GM12874 (cell line): ENCODE results near the gene C19orf73.
A peak's percentile ranks its signal among the peaks of the same experiment; 100 is the strongest.

Experiments
- TF ChIP-seq, protein P1 (sequence below): IDR thresholded peaks from 2 replicates; pipeline ENCODE4 v1.5.1; 2011; ENCODE audit warnings: low read depth, mild to moderate bottlenecking, control low read depth, low read length, moderate library complexity; ENCODE audit not compliant: insufficient read depth

Gene C19orf73

DNA sequence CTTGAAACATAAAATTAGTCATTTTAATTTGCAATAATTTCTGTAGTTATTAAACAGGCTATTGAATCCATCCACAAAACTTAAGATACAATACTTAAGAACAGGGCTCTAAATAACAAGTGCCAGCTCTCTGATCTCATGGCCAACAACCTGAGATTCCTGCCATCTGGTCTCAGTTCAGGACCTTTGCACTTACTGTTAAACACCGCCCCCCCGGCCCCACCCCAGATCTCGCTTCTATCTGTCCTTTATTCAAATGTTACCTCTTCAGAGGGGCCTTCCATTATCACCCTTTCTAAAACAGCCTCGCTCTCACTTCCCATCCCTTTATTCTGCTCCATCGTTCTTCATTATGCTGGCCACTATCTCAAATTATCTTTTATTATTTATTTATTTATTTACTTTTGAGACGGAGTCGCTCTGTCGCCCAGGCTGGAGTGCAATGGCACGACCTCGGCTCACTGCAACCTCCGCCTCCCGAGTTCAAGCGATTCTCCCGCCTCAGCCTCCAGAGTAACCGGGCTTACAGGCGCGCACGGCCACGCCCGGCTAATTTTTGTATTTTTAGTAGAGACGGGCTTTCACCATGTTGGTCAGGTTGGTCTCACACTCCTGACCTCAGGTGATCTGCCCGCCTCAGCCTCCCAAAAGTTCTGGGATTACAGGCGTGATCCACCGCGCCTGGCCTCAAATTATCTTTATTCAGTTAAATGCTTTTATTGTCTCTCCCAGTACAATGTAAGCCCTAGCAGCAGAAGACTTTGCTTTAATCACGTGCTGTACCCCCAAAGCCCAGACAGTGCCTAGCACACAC, 34.5 kb downstream of the C19orf73 start:
- TF ChIP-seq, protein P1, sequence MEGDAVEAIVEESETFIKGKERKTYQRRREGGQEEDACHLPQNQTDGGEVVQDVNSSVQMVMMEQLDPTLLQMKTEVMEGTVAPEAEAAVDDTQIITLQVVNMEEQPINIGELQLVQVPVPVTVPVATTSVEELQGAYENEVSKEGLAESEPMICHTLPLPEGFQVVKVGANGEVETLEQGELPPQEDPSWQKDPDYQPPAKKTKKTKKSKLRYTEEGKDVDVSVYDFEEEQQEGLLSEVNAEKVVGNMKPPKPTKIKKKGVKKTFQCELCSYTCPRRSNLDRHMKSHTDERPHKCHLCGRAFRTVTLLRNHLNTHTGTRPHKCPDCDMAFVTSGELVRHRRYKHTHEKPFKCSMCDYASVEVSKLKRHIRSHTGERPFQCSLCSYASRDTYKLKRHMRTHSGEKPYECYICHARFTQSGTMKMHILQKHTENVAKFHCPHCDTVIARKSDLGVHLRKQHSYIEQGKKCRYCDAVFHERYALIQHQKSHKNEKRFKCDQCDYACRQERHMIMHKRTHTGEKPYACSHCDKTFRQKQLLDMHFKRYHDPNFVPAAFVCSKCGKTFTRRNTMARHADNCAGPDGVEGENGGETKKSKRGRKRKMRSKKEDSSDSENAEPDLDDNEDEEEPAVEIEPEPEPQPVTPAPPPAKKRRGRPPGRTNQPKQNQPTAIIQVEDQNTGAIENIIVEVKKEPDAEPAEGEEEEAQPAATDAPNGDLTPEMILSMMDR = no peak

DNA sequence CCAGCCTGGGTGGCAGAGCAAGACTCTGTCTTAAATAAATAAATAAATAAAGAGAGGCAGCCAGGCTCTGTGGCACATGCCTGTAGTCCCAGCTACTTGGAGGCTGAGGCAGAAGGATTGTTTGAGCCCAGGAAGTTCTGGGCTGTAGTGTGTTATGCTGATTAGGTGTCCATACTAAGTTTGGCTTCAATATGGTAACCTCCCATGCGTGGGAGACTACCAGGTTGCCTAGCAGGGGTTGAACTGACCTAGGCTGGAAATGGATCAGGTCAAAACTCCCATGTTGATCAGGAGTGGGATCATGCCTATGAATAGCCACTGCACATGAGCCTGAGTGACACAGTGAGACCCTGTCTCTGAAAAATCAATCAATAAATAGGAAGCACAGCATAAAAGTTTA, 37.7 kb downstream of the C19orf73 start:
- TF ChIP-seq, protein P1 = no peak

DNA sequence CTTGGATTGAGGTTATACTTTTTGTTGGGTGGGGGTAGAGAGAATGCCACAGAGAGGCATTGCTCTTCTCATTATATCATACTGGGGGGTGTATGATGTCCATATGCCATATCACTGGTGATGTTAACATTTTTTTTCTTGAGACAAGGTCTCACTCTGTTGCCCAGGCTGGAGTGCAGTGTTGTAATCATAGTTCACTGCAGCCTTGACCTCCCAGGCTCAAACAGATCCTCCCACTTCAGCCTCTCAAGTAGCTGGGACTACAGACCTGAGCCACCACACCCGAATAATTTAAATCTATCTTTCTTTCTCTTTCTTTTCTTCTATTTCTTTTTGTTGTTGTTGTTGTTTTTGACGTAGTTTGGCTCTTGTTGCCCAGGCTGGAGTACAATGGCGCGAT, 38.6 kb downstream of the C19orf73 start:
- TF ChIP-seq, protein P1 = no peak

DNA sequence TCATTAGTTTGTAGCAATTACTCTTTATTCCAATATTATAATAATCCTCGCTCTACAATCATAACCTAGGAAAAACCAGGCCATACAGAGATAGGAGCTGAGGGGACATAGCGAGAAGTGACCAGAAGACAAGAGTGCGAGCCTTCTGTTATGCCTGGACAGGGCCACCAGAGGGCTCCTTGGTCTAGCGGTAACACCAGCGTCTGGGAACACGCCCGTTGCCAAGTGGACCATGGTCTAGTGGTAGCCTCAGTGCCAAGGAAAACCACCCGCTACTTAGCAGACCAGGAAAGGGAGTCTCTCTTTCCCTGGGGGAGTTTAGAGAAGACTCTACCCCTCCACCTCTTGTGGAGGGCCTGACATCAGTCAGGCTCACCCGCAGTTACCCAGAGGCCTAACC, 44.1 kb downstream of the C19orf73 start:
- TF ChIP-seq, protein P1 = peak; percentile 60

DNA sequence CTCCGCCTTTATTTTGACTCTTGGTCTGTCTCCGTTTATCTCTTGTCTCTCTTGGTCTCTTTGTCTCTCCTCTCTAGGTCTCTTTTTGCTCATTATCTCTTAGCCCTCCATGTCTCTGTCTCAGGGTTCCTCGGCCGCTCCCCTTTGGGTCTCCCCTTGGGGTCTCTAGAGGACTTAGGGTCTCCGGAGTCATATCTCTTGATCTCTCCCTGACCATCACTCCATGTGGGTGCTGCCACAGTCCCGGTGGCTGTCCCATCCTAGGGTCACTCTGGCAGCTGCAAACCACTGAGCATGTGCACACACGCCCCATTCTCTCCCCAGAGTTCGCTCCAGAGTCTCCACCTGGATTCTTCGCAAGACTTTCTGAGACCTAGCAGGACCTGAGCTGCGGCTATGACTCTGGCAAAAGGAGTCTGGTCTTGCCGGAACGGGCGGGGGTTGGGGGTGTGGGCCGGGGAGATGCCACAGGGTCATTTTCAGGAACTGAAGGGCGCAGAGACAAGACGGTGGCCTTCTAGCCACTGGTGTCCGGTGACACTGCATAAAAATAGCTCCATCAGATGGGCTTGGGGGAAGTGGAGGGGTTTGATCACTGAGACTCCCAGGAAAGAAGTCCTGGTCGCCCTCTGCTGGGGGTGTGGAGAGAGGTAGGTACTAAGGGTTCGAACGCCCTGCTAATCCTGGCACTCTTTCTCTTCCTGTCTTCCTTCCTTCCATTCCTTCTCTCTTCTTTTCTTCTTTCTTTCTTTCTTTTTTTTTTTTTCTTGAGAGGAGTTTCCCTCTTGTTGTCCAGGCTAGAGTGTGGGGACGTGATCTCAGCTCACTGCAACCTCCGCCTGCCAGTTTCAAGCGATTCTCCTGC, 45.2 kb downstream of the C19orf73 start:
- TF ChIP-seq, protein P1 = peak; percentile 28; the same call in 1 of the 2 replicates

DNA sequence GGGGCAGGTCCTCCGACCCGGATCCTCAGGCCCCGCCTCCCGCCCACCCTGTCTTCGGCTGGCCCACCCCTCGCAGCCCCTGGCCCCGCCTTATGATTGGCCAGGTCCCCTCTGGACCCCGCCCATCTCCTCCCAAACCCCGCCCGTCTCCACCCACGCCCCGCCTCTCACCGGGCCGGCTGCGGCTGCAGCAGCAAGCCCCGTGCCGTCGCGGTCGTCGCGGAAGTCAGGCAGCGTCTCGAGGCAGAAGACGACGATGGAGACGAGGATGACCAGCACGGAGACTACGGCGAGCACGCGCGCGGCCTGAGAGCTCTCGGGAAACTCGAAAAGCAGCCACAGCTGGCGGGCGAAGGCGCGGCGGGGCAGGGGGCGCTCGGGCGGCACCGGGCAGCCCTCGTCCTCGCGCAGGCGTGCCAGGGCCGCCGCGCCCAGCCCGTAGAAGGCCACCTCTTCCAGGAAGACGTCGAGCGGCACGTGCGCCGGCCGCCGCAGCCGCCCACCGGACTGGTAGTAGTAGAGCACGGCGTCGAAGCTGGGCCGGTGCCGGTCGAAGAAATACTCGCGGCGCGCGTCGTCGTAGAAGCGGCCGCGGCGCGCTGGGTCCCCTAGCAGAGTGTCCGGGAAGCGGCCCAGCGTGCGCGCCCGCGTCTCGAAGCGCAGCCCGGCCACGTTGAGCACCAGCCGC, 46.9 kb downstream of the C19orf73 start:
- TF ChIP-seq, protein P1 = no peak

DNA sequence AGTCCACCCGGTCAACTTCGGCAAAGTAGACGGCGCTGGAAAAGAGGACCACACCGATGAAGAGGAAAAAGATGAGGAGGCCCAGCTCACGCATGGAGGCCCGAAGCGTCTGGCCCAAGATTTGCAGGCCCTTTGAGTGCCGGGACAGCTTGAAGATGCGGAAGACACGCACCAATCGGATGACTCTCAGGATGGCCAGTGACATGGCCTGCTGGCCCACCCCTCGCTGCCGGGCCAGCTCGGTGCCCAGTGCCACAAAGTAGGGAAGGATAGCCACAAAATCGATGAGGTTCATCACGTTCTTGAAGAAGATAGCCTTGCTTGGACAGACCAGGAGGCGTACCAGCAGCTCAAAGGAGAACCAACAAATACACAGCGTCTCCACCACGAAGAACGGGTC, 48.5 kb downstream of the C19orf73 start:
- TF ChIP-seq, protein P1 = no peak
